ENCODE results near the gene LRRC32.

DNA sequence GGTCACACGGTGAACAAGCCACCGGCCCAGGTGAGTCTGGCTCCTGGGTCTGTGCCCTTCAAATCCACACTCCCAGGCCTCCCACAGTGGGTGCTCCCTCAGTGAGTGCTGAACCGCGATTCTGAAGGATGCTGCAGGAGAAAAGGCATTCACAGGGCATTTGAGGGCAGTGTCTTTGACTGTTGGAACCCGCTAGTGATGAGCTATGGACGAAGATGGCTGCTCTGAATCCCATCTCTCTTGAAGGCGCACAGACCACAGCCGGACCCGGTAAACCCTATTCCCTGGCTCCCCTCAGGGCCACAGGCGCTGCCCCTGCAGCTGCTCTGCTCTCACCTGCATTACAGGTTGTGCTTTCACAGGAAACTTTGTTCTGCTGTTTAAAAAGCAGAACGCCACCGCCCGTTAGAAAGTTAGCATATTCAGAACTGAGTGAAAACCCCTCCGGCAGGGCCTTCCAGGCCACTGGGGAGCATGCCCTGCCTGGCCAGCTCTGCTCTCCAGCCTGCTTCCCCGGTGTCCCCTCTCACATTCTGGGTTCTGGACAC lies 3.2 kb downstream of the LRRC32 start:
- TF ChIP-seq, protein P1, sequence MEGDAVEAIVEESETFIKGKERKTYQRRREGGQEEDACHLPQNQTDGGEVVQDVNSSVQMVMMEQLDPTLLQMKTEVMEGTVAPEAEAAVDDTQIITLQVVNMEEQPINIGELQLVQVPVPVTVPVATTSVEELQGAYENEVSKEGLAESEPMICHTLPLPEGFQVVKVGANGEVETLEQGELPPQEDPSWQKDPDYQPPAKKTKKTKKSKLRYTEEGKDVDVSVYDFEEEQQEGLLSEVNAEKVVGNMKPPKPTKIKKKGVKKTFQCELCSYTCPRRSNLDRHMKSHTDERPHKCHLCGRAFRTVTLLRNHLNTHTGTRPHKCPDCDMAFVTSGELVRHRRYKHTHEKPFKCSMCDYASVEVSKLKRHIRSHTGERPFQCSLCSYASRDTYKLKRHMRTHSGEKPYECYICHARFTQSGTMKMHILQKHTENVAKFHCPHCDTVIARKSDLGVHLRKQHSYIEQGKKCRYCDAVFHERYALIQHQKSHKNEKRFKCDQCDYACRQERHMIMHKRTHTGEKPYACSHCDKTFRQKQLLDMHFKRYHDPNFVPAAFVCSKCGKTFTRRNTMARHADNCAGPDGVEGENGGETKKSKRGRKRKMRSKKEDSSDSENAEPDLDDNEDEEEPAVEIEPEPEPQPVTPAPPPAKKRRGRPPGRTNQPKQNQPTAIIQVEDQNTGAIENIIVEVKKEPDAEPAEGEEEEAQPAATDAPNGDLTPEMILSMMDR (IDR thresholded peaks at IDR 0.05; ENCODE audit: insufficient read depth, low read length, poor library complexity, severe bottlenecking), result no peak
- TF ChIP-seq EZH2phosphoT487 (conservative IDR thresholded peaks at IDR 0.05; ENCODE audit: low read length), result no peak
